Neuronal stem cell (in vitro differentiated cells): ENCODE results near the gene F7.
A peak's percentile ranks its signal among the peaks of the same experiment; 100 is the strongest.

Experiments used
- DNase-seq: peaks from one replicate; pipeline ENCODE4 v3.0.0-alpha.2; 2013; ENCODE audit warnings: low spot score
- H2AFZ ChIP-seq: one replicate; pipeline ENCODE4 v1.6.1; 2013; ENCODE audit warnings: mild to moderate bottlenecking, low read length, inconsistent platforms
- H2AK5ac ChIP-seq: 2 replicates; pipeline ENCODE4 v1.6.1; 2013; ENCODE audit warnings: low read depth, mild to moderate bottlenecking, inconsistent platforms, low read length, moderate library complexity, mixed read lengths
- H2BK120ac ChIP-seq: 2 replicates; pipeline ENCODE4 v1.6.1; 2013; ENCODE audit warnings: low read depth, mild to moderate bottlenecking, inconsistent platforms, low read length, moderate library complexity, mixed read lengths
- H2BK12ac ChIP-seq: one replicate; pipeline ENCODE4 v1.6.1; 2013; ENCODE audit warnings: low read length, inconsistent platforms
- H2BK15ac ChIP-seq: 2 replicates; pipeline ENCODE4 v1.6.1; 2013; ENCODE audit warnings: mild to moderate bottlenecking, low read length, inconsistent platforms, mixed read lengths
- H2BK5ac ChIP-seq: one replicate; pipeline ENCODE4 v1.6.1; 2013; ENCODE audit warnings: inconsistent platforms, mild to moderate bottlenecking, low read length, moderate library complexity
- H3K14ac ChIP-seq: one replicate; pipeline ENCODE4 v1.6.1; 2013; ENCODE audit warnings: low read length, inconsistent platforms
- H3K18ac ChIP-seq: 2 replicates; pipeline ENCODE4 v1.6.1; 2013; ENCODE audit warnings: low read length, inconsistent platforms
- H3K23ac ChIP-seq: 2 replicates; pipeline ENCODE4 v1.6.1; 2013; ENCODE audit warnings: low read depth, mild to moderate bottlenecking, mixed read lengths, low read length, inconsistent platforms; ENCODE audit not compliant: poor library complexity
- H3K27ac ChIP-seq: replicated peaks from 3 replicates; pipeline ENCODE4 v1.5.1; 2013; ENCODE audit warnings: low read length, inconsistent platforms
- H3K27me3 ChIP-seq, 3 experiments: 2 replicates each; pipeline ENCODE4 v1.6.1; 2013; ENCODE audit warnings: low read length in 3 of 3, mild to moderate bottlenecking in 2 of 3, inconsistent platforms in 1 of 3, low read depth in 1 of 3, mixed read lengths in 1 of 3, moderate library complexity in 1 of 3; ENCODE audit not compliant: control insufficient read depth in 3 of 3, insufficient read depth in 3 of 3
- H3K36me3 ChIP-seq, 2 donors: replicated peaks in 1 of 2; 2 replicates each; pipeline ENCODE4 v1.6.1; 2013; ENCODE audit warnings: low read length in 2 of 2; ENCODE audit not compliant: control insufficient read depth in 2 of 2, insufficient read depth in 2 of 2
- H3K4ac ChIP-seq: 2 replicates; pipeline ENCODE4 v1.6.1; 2013; ENCODE audit warnings: inconsistent platforms, mild to moderate bottlenecking, low read length, moderate library complexity
- H3K4me1 ChIP-seq, 2 donors: 1 replicate in 1 of 2; 2 replicates in 1 of 2; pipeline ENCODE4 v1.6.1; 2013; ENCODE audit warnings: low read length in 2 of 2, low read depth in 1 of 2; ENCODE audit not compliant: control insufficient read depth in 2 of 2, insufficient read depth in 1 of 2
- H3K4me2 ChIP-seq: one replicate; pipeline ENCODE4 v1.6.1; 2013; ENCODE audit warnings: mild to moderate bottlenecking, low read length, inconsistent platforms; ENCODE audit not compliant: insufficient read depth, poor library complexity, severe bottlenecking
- H3K4me3 ChIP-seq, 2 donors: 2 replicates each; pipeline ENCODE4 v1.5.1; 2013; ENCODE audit warnings: low read length in 2 of 2, mild to moderate bottlenecking in 2 of 2, inconsistent platforms in 1 of 2, moderate library complexity in 1 of 2
- H3K79me1 ChIP-seq: one replicate; pipeline ENCODE4 v1.6.1; 2013; ENCODE audit warnings: low read depth, mild to moderate bottlenecking, inconsistent platforms, low read length, moderate library complexity
- H3K9ac ChIP-seq: one replicate; pipeline ENCODE4 v1.6.1; 2013; ENCODE audit warnings: mild to moderate bottlenecking, low read depth, low read length, inconsistent platforms; ENCODE audit not compliant: poor library complexity
- H3K9me3 ChIP-seq, 2 donors: replicated peaks in 1 of 2; 2 replicates each; pipeline versions ENCODE3 to v1.6.1; 2013; ENCODE audit warnings: low read length in 2 of 2, mild to moderate bottlenecking in 2 of 2, inconsistent platforms in 1 of 2, low read depth in 1 of 2, mixed read lengths in 1 of 2, moderate library complexity in 1 of 2; ENCODE audit not compliant: control insufficient read depth in 2 of 2, insufficient read depth in 1 of 2
- H4K8ac ChIP-seq: one replicate; pipeline ENCODE4 v1.6.1; 2013; ENCODE audit warnings: low read depth, mild to moderate bottlenecking, inconsistent platforms, low read length, moderate library complexity
- H4K91ac ChIP-seq: one replicate; pipeline ENCODE4 v1.6.1; 2013; ENCODE audit warnings: low read length, low read depth, mild to moderate bottlenecking, inconsistent platforms; ENCODE audit not compliant: poor library complexity
- WGBS, 2 donors: extraction: QIAGEN DNeasy Blood & Tissue Kit; methylation state at CpG; one replicate each; pipeline ENCODE4 v1.1.7; 2013; ENCODE audit warnings: missing lambda C conversion rate in 2 of 2, mixed read lengths in 1 of 2; ENCODE audit not compliant: insufficient read length in 2 of 2, insufficient replicate concordance in 1 of 2; ENCODE audit errors: extremely low coverage in 2 of 2; 5-methylcytosine and 5-hydroxymethylcytosine counted together

Gene F7

GRCh38 chr13:113153810-113154748, 48.5 kb downstream of the F7 start:
- no CpG with 5 or more reads among the region's 76 CpGs for WGBS, 2 donors
- no peak overlapping the region for H2BK12ac ChIP-seq
- H3K4me1 ChIP-seq: peaks cover 17 to 25% of the 10 kb centered on the region in 2 donors
- no peak overlapping the region for H3K27ac ChIP-seq
- H3K27me3 ChIP-seq: peaks cover 0 to 20% (median 19%) of the 10 kb centered on the region in 3 experiments
- peak overlapping the region; percentile 77 for H2BK5ac ChIP-seq
- DNase-seq: peak; percentile 32
- peak overlapping the region; percentile 95 for H2AFZ ChIP-seq
- H4K91ac ChIP-seq: no peak overlapping the region
- H3K4me2 ChIP-seq: peak overlapping the region; percentile 91
- H3K9me3 ChIP-seq: peaks cover 0 to 3% of the 10 kb centered on the region in 2 donors
- no peaks in the 10 kb centered on the region for H3K79me1 ChIP-seq
- no peak overlapping the region for H3K9ac ChIP-seq
- no peak overlapping the region for H4K8ac ChIP-seq
- H3K4ac ChIP-seq: no peak overlapping the region
- H3K14ac ChIP-seq: no peak overlapping the region
- H2BK15ac ChIP-seq: no peak overlapping the region
- no peak overlapping the region for H3K23ac ChIP-seq
- peak overlapping the region in 1 of 2 donors; percentile 42 for H3K4me3 ChIP-seq
- no peaks in the 10 kb centered on the region for H3K36me3 ChIP-seq
- H2AK5ac ChIP-seq: no peak overlapping the region
- peak overlapping the region; percentile 93 for H2BK120ac ChIP-seq
- H3K18ac ChIP-seq: no peak overlapping the region

DNA sequence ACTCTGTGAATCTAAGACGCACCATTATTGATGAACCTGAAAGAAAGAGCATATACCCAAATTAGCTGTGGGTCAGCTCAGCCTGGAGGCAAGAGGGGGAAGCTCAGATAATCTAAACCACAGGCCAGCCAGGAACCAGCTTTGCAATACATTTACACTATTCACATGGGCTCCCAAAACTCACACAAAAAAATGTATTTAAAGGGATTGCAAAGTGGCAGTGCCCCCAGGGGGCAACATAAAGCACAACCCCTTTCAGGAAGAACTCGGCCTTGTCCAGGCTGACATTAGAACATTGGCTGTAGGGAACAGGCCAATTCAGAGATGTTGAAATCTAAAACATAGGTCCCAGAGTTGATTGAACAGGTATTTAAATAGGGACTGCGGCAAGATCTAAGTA, 49.6 kb downstream of the F7 start:
- Histone ChIP-seq H3K36me3 (no peaks in the 10 kb centered on the region), H3K4ac (no peak overlapping the region), H3K9ac (no peak overlapping the region), H2BK120ac (no peak overlapping the region), H3K23ac (no peak overlapping the region), H2BK15ac (no peak overlapping the region), H2AK5ac (no peak overlapping the region), H3K27ac (no peak overlapping the region), H2BK5ac (no peak overlapping the region), H2AFZ (no peak overlapping the region), H3K18ac (no peak overlapping the region), H3K9me3 (peaks cover 0 to 3% of the 10 kb centered on the region in 2 donors), H4K8ac (no peak overlapping the region), H3K4me1 (peaks cover 18 to 27% of the 10 kb centered on the region in 2 donors), H3K79me1 (no peaks in the 10 kb centered on the region), H4K91ac (no peak overlapping the region), H3K14ac (no peak overlapping the region), H3K27me3 (peaks cover 0 to 28% (median 20%) of the 10 kb centered on the region in 3 experiments), H3K4me2 (no peak overlapping the region), H3K4me3 (no peak overlapping the region), H2BK12ac (no peak overlapping the region)
- WGBS, 2 donors: no CpG with 5 or more reads among the region's 3 CpGs
- no peak for DNase-seq

GRCh38 chr13:113155982-113156655, 50.5 kb downstream of the F7 start:
- Histone ChIP-seq H2AFZ (no peak overlapping the region), H3K4me3 (no peak overlapping the region), H3K27me3 (peaks cover 0 to 37% (median 20%) of the 10 kb centered on the region in 3 experiments), H3K4me1 (peaks cover 18 to 29% of the 10 kb centered on the region in 2 donors), H3K4ac (no peak overlapping the region), H3K4me2 (no peak overlapping the region), H2BK5ac (no peak overlapping the region), H3K14ac (no peak overlapping the region), H4K8ac (no peak overlapping the region), H2BK15ac (no peak overlapping the region), H2AK5ac (no peak overlapping the region), H2BK12ac (no peak overlapping the region), H3K9me3 (peaks cover 0 to 3% of the 10 kb centered on the region in 2 donors), H2BK120ac (no peak overlapping the region), H4K91ac (no peak overlapping the region), H3K36me3 (no peaks in the 10 kb centered on the region), H3K79me1 (no peaks in the 10 kb centered on the region), H3K9ac (no peak overlapping the region), H3K27ac (no peak overlapping the region), H3K23ac (no peak overlapping the region), H3K18ac (no peak overlapping the region)
- WGBS, 2 donors: no CpG with 5 or more reads among the region's 9 CpGs
- DNase-seq: no peak
